GM13976 (cell line): ENCODE measurements around the gene KIAA1328.

ENCODE experiments used
- DNase-seq: peaks from one replicate; pipeline ENCODE4 v3.0.0; 2012; ENCODE audit warnings: low spot score
- CTCF ChIP-seq: IDR thresholded peaks from 2 replicates; pipeline ENCODE4 v1.5.1; 2012; ENCODE audit warnings: borderline replicate concordance, mild to moderate bottlenecking; ENCODE audit not compliant: insufficient read depth; ENCODE audit errors: extremely low read depth, missing control alignments, control extremely low read depth
- in situ Hi-C: fragments of 300-500 bp; cut with MboI; formaldehyde crosslinking; loops from one replicate; pipeline ENCODE4 v1.12.0; 2022; ENCODE audit warnings: low sequenced_read_pairs, mixed read lengths, inconsistent platforms; ENCODE audit not compliant: unreplicated experiment

Gene KIAA1328

GRCh38 chr18:36929601-36930000 is 100.7 kb downstream of the KIAA1328 start:
- in situ Hi-C loops, result loop anchor here (25.0 kb wide), 1 partner anchor 558 kb away; no protein-coding TSS in a partner anchor
- TF ChIP-seq CTCF, result no peak

GRCh38 chr18:36931106-36931505 is 102.2 kb downstream of the KIAA1328 start:
- in situ Hi-C loops, result loop anchor here (25.0 kb wide), 1 partner anchor 556 kb away; no protein-coding TSS in a partner anchor
- DNase-seq, result no peak
- no peak for TF ChIP-seq CTCF

More at GRCh38 chr18:36929601-36930000, 100.7 kb downstream of the KIAA1328 start:
- DNase-seq, result no peak

GRCh38 chr18:36933552-36933951 is 104.6 kb downstream of the KIAA1328 start:
- in situ Hi-C loops, result loop anchor here (25.0 kb wide), 1 partner anchor 554 kb away; no protein-coding TSS in a partner anchor
- TF ChIP-seq CTCF, result no peak
- DNase-seq, result no peak

- DNase-seq, result no peak
- TF ChIP-seq CTCF, result no peak
- in situ Hi-C loops, result loop anchor here (25.0 kb wide), 1 partner anchor 552 kb away; no protein-coding TSS in a partner anchor
These were observed 106.0 kb downstream of the KIAA1328 start for GRCh38 chr18:36934884-36935283.

GRCh38 chr18:36942264-36942663 is 113.3 kb downstream of the KIAA1328 start:
- in situ Hi-C loops, result loop anchor here (25.0 kb wide), 1 partner anchor 545 kb away; no protein-coding TSS in a partner anchor
- DNase-seq, result peak; percentile 61
- TF ChIP-seq CTCF, result peak; percentile 56

- no peak for TF ChIP-seq CTCF
- in situ Hi-C loops, result loop anchor here (25.0 kb wide), 1 partner anchor 539 kb away; no protein-coding TSS in a partner anchor
These were observed 119.0 kb downstream of the KIAA1328 start for GRCh38 chr18:36947820-36948348.

More at GRCh38 chr18:36947820-36948348, 119.0 kb downstream of the KIAA1328 start:
- DNase-seq, result no peak
